H1 (cell line): ENCODE data around the gene SYN1. TPM values are rescaled to one million over a fixed set of nuclear protein-coding genes. Genes with fewer than 3 reads are reported as not detected.

Source experiments
- CTCF ChIA-PET: fragments of 300-600 bp; sonication (Branson Sonifier 250); formaldehyde crosslinking; loops from one replicate; lab custom pipeline; 2021; ENCODE audit not compliant: partially characterized antibody; lab: Charles Lee
- POLR2A ChIA-PET: fragments of 300-600 bp; sonication (Branson Sonifier 250); formaldehyde crosslinking; loops from one replicate; lab custom pipeline; 2021; ENCODE audit warnings: inconsistent platforms; ENCODE audit not compliant: partially characterized antibody; lab: Charles Lee
- DNase-seq, 2 experiments: peaks; one replicate each; pipeline versions ENCODE4 v3.0.0 to v3.0.0-alpha.2; 2010 to 2022; ENCODE audit warnings: low spot score in 2 of 2, low read depth in 1 of 2, mixed read lengths in 1 of 2
- FAIRE-seq: peaks from 2 replicates; lab custom pipeline; 2011; peaks lifted over from hg19 to GRCh38; lab: Jason Lieb, UNC
- H2AFZ ChIP-seq: 2 replicates; pipeline ENCODE4 v1.8.1; 2012; ENCODE audit warnings: low read length, inconsistent platforms
- H2AK5ac ChIP-seq: 2 replicates; pipeline ENCODE4 v1.6.1; 2013; ENCODE audit warnings: low read depth, low read length
- H2BK120ac ChIP-seq: replicated peaks from 2 replicates; pipeline ENCODE3; 2013; ENCODE audit warnings: low read depth, low read length, inconsistent platforms
- H2BK12ac ChIP-seq: 2 replicates; pipeline ENCODE4 v1.6.1; 2013; ENCODE audit warnings: low read depth, low read length
- H2BK15ac ChIP-seq: 2 replicates; pipeline ENCODE4 v1.6.1; 2013; ENCODE audit warnings: low read length
- H2BK20ac ChIP-seq: 2 replicates; pipeline ENCODE4 v1.6.1; 2013; ENCODE audit warnings: low read length
- H2BK5ac ChIP-seq: 2 replicates; pipeline ENCODE4 v1.6.1; 2013; ENCODE audit warnings: low read depth, low read length
- H3K14ac ChIP-seq: 2 replicates; pipeline ENCODE4 v1.6.1; 2013; ENCODE audit warnings: inconsistent platforms; ENCODE audit not compliant: insufficient read length
- H3K18ac ChIP-seq: 2 replicates; pipeline ENCODE4 v1.6.1; 2013; ENCODE audit warnings: low read length; ENCODE audit errors: extremely low read depth
- H3K23ac ChIP-seq: 2 replicates; pipeline ENCODE4 v1.6.1; 2013; ENCODE audit warnings: inconsistent platforms; ENCODE audit not compliant: insufficient read length
- H3K23me2 ChIP-seq: 2 replicates; pipeline ENCODE4 v1.6.1; 2013; ENCODE audit warnings: low read depth, low read length
- H3K27ac ChIP-seq: 2 replicates; pipeline ENCODE4 v1.6.1; 2011; ENCODE audit warnings: low read depth, low read length, inconsistent platforms
- H3K27me3 ChIP-seq, 4 experiments: replicated peaks in 1 of 4; 1 replicate in 1 of 4; 2 replicates in 3 of 4; pipeline versions ENCODE4 v1.6.1 to v1.8.1; 2011 to 2013; ENCODE audit warnings: low read length in 3 of 4, mild to moderate bottlenecking in 3 of 4, inconsistent platforms in 2 of 4, mixed read lengths in 2 of 4, moderate library complexity in 1 of 4; ENCODE audit not compliant: control insufficient read depth in 3 of 4, insufficient read depth in 3 of 4; ENCODE audit errors: extremely low read depth in 1 of 4
- H3K36me3 ChIP-seq, 4 experiments: 2 replicates each; pipeline versions ENCODE4 v1.6.1 to v1.8.1; 2011 to 2013; ENCODE audit warnings: mild to moderate bottlenecking in 4 of 4, low read length in 3 of 4, moderate library complexity in 2 of 4, control low read depth in 1 of 4, inconsistent platforms in 1 of 4; ENCODE audit not compliant: insufficient read depth in 4 of 4, control insufficient read depth in 2 of 4
- H3K4ac ChIP-seq: replicated peaks from 2 replicates; pipeline ENCODE3; 2013; ENCODE audit warnings: low read length, low read depth, mixed read lengths, inconsistent platforms; ENCODE audit not compliant: insufficient read length
- H3K4me1 ChIP-seq, 4 experiments: replicated peaks in 1 of 4; 1 replicate in 1 of 4; 2 replicates in 3 of 4; pipeline versions ENCODE4 v1.6.1 to v1.8.1; 2011 to 2013; ENCODE audit warnings: low read length in 3 of 4, inconsistent platforms in 2 of 4, mixed read lengths in 1 of 4; ENCODE audit not compliant: insufficient read depth in 4 of 4, control insufficient read depth in 3 of 4
- H3K4me2 ChIP-seq, 2 experiments: 2 replicates each; pipeline versions ENCODE4 v1.6.1 to v1.8.1; 2011 to 2013; ENCODE audit warnings: low read depth in 2 of 2, low read length in 2 of 2, control low read depth in 1 of 2, inconsistent platforms in 1 of 2, mild to moderate bottlenecking in 1 of 2; ENCODE audit not compliant: insufficient read depth in 1 of 2
- H3K4me3 ChIP-seq, 4 experiments: fragments of 200-600, 300-600 bp in 1 of 4; sonication (generic), shearing (Covaris generic), sonication (Bioruptor Twin) in 1 of 4; 2 replicates each; pipeline versions ENCODE4 v1.5.1 to v1.8.1; 2011 to 2016; ENCODE audit warnings: low read length in 4 of 4, low read depth in 3 of 4, control low read depth in 2 of 4, inconsistent platforms in 2 of 4, mild to moderate bottlenecking in 2 of 4, mixed read lengths in 1 of 4, moderate library complexity in 1 of 4; ENCODE audit not compliant: insufficient read depth in 2 of 4; ENCODE audit errors: extremely low read depth in 1 of 4
- H3K56ac ChIP-seq: replicated peaks from 2 replicates; pipeline ENCODE3; 2013; ENCODE audit warnings: low read depth, mild to moderate bottlenecking, mixed read lengths, low read length, inconsistent platforms; ENCODE audit not compliant: insufficient read length
- H3K79me1 ChIP-seq: 2 replicates; pipeline ENCODE4 v1.6.1; 2013; ENCODE audit warnings: low read depth, low read length, control low read depth
- H3K79me2 ChIP-seq, 2 experiments: 2 replicates each; pipeline versions ENCODE4 v1.6.1 to v1.8.1; 2012 to 2013; ENCODE audit warnings: low read length in 2 of 2, mild to moderate bottlenecking in 2 of 2, inconsistent platforms in 1 of 2; ENCODE audit not compliant: insufficient read depth in 2 of 2, control insufficient read depth in 1 of 2
- H3K9ac ChIP-seq, 4 experiments: replicated peaks in 1 of 4; 1 replicate in 1 of 4; 2 replicates in 3 of 4; pipeline versions ENCODE4 v1.6.1 to v1.8.1; 2011 to 2013; ENCODE audit warnings: low read depth in 3 of 4, low read length in 3 of 4, control low read depth in 2 of 4, mild to moderate bottlenecking in 2 of 4, moderate library complexity in 2 of 4, inconsistent platforms in 1 of 4; ENCODE audit errors: extremely low read depth in 1 of 4
- H3K9me3 ChIP-seq, 2 experiments: 2 replicates each; pipeline versions ENCODE4 v1.6.1 to v1.8.1; 2012 to 2013; ENCODE audit warnings: mild to moderate bottlenecking in 2 of 2, moderate library complexity in 2 of 2, control low read depth in 1 of 2, inconsistent platforms in 1 of 2, low read depth in 1 of 2, low read length in 1 of 2, mixed read lengths in 1 of 2; ENCODE audit not compliant: insufficient read depth in 2 of 2
- H4K20me1 ChIP-seq, 2 experiments: replicated peaks in 1 of 2; 2 replicates each; pipeline versions ENCODE3 to v1.8.1; 2011 to 2013; ENCODE audit warnings: inconsistent platforms in 2 of 2, low read length in 2 of 2, mild to moderate bottlenecking in 1 of 2; ENCODE audit not compliant: insufficient read depth in 2 of 2, control insufficient read depth in 1 of 2
- H4K5ac ChIP-seq: 2 replicates; pipeline ENCODE4 v1.6.1; 2013; ENCODE audit warnings: low read length, low read depth, mixed read lengths, inconsistent platforms; ENCODE audit not compliant: insufficient read length
- H4K8ac ChIP-seq: 2 replicates; pipeline ENCODE4 v1.8.0; 2013; ENCODE audit warnings: mild to moderate bottlenecking, moderate library complexity, low read length, inconsistent platforms; ENCODE audit not compliant: insufficient read depth; ENCODE audit errors: extremely low read depth
- H4K91ac ChIP-seq: replicated peaks from 2 replicates; pipeline ENCODE3; 2013; ENCODE audit warnings: low read length, mixed read lengths, inconsistent platforms; ENCODE audit not compliant: insufficient read length
- BCL11A ChIP-seq, 2 experiments: IDR thresholded peaks; one replicate each; pipeline ENCODE4 v1.6.1; 2011; ENCODE audit warnings: low read depth in 2 of 2, low read length in 2 of 2, mild to moderate bottlenecking in 2 of 2
- SUZ12 ChIP-seq: fragments of 200-600 bp; sonication (generic); IDR thresholded peaks from 2 replicates; pipeline ENCODE4 v1.6.1; 2012; ENCODE audit warnings: mild to moderate bottlenecking, inconsistent platforms, low read length, moderate library complexity, mixed read lengths
- WGBS, 2 experiments: shearing (Covaris generic) in 1 of 2; methylation state at CpG; one replicate each; pipeline versions ENCODE4 v1.1.6 to v1.1.7; 2013 to 2015; ENCODE audit warnings: low lambda C conversion rate in 2 of 2, mixed read lengths in 2 of 2, inconsistent platforms in 1 of 2, low coverage in 1 of 2, missing lambda C conversion rate in 1 of 2; ENCODE audit not compliant: insufficient replicate concordance in 2 of 2, insufficient coverage in 1 of 2, insufficient read length in 1 of 2; ENCODE audit errors: extremely low coverage in 1 of 2, missing lambda C conversion rate in 1 of 2; 5-methylcytosine and 5-hydroxymethylcytosine counted together
- polyA plus RNA-seq, 7 experiments: library from polyadenylated mRNA; depleted of rRNA in 3 of 7; stranded (reverse) in 5 of 7; unstranded in 2 of 7; fragments of >200 nt in 5 of 7; fragments of 200-250 nt in 2 of 7; gene quantifications; 1 replicate in 5 of 7; 2 replicates in 1 of 7; 4 replicates in 1 of 7; pipeline versions ENCODE4 v1.2.1 to v1.2.3, GENCODE V29; 2011 to 2013; ENCODE audit warnings: missing spikeins in 2 of 7, mixed read lengths in 2 of 7
- total RNA-seq: library from RNA; stranded (reverse); fragmentation: NEBNext Ultra II Directional; extraction: Animal tissue kit (Norgen Biotek cat#: 25700); gene quantifications from 2 replicates; pipeline ENCODE4 v1.2.1, GENCODE V29; 2021

Gene SYN1
- total and polyA plus RNA-seq, 2 of the 8 experiments (the other 6 are each of a cell fraction or from before 2014, with no cell fraction given) = 2.1 to 14.1 TPM

DNA sequence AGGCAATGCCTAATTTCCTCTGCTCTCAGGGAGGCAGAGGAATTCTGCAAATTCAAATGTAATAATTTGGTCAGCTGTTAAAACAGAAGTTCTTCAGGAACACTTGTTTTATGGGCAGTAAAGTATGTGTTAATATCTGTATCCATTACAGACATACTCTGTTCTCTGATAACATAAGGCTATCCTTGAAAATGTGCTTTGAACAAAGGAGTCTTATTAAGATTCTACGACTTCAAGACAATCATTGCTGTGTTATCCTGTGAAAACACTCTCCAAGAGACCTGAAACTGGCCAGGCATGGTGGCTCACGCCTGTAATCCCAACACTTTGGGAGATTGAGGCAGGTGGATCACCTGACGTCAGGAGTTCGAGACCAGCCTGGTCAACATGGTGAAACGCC, 12.0 kb upstream of the SYN1 start:
- Histone ChIP-seq H3K14ac (no peak overlapping the region), H3K9ac (no peak overlapping the region), H3K4ac (no peak overlapping the region), H2BK120ac (no peak overlapping the region), H3K9me3 (no peaks in the 10 kb centered on the region), H3K79me2 (no peaks in the 10 kb centered on the region), H3K18ac (no peak overlapping the region), H4K8ac (no peak overlapping the region), H4K91ac (no peak overlapping the region), H3K56ac (no peak overlapping the region), H2BK12ac (no peak overlapping the region), H3K4me2 (no peak overlapping the region), H3K4me3 (no peak overlapping the region), H3K23me2 (no peaks in the 10 kb centered on the region; the same call in 1 of the 2 replicates), H3K36me3 (peaks cover 0 to 7% (median 3%) of the 10 kb centered on the region in 4 experiments; a peak in 4 of 8 replicates), H2BK20ac (no peak overlapping the region), H2BK15ac (no peak overlapping the region), H2BK5ac (no peak overlapping the region), H2AFZ (no peak overlapping the region), H2AK5ac (no peak overlapping the region), H4K5ac (no peak overlapping the region), H3K27ac (no peak overlapping the region), H3K27me3 (no peaks in the 10 kb centered on the region), H4K20me1 (no peaks in the 10 kb centered on the region), H3K4me1 (no peaks in the 10 kb centered on the region; a peak in 2 of 7 replicates), H3K23ac (no peak overlapping the region), H3K79me1 (no peaks in the 10 kb centered on the region)
- FAIRE-seq (no peak), DNase-seq (no peak)
- POLR2A ChIA-PET = interaction anchor here (0.6 to 1.4 kb wide), 2 partner anchors 18 to 23 kb away, joined by 3 to 4 read pairs; no protein-coding TSS in a partner anchor
- TF ChIP-seq SUZ12 = no peak
- TF ChIP-seq BCL11A (IDR thresholded peaks at IDR 0.05; ENCODE audit: low read depth in 2 of 2, low read length in 2 of 2) = no peak
- 100% methylated on average over 1 of the region's 5 CpGs; no CpG with 5 or more reads in 1 of the 2 experiments for WGBS, 2 experiments
- CTCF ChIA-PET = interaction anchor here (1.3 to 2.6 kb wide), 4 partner anchors 10 to 69 kb away, joined by 4 to 14 read pairs (median 8); no protein-coding TSS in a partner anchor
